ENCODE results near the gene MMP3.

Gene MMP3

GRCh38 chr11:102832612-102833011 is 10.8 kb downstream of the MMP3 start:
- DNase-seq (ENCODE audit: low read depth in 2 of 2, low spot score in 1 of 2), result no peak

GRCh38 chr11:102831489-102832440 is 11.6 kb downstream of the MMP3 start:
- no peak for DNase-seq (ENCODE audit: low read depth in 2 of 2, low spot score in 1 of 2)

DNA sequence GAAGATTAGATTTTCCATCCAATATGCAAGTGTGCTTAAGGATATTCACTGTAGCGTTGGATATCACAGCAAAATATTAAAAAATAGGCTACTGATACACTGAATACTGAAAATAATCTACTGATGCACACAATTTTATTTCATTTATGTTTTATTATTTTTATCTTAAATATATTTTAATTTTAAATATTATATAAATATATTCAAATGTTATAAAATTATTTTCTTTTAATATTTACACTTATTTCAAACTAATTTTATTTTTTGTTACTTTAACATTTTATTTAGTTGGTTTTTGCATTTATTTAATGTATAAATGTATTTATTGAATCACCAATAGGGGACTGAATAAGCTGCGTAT is 12.3 kb downstream of the MMP3 start:
- DNase-seq (ENCODE audit: low read depth in 2 of 2, low spot score in 1 of 2), result no peak

DNA sequence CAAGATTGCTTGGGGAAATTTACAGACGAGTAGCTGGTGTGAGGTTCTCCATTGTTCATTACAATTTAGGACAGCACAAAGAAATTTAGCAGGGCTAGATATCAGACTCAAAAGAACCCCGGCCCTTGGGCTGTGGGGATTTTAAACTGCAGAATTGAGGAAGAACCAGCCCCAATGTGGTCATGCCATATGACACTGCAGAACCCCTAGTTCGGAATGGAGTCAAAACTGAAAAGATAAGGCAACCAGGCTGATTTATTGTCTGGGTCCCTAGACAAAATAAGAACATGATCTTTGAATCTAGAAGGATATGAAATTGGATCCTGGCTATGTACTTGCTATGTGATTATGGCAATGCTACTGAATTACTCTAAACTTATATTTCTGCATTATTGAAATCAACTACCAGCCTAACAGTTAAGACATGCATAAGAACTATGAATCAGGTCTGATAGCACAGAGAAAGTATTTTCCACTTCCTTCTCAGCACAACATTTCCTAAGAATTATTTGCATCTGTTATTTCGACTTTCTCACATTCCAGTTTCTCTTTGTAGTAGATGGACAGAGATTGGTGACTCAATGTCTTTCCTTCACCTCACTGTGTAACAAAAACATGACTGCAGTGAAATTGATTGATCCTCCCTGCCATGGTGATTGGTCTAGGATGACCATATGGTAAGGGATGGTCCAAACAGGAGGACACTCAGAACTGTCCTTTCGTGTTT is 13.2 kb downstream of the MMP3 start:
- no peak for DNase-seq (ENCODE audit: low read depth in 2 of 2, low spot score in 1 of 2)

GRCh38 chr11:102829316-102830000 is 14.0 kb downstream of the MMP3 start:
- no peak for DNase-seq (ENCODE audit: low read depth in 2 of 2, low spot score in 1 of 2)

- no peak for DNase-seq (ENCODE audit: low read depth in 2 of 2, low spot score in 1 of 2)
These were observed 18.9 kb downstream of the MMP3 start for GRCh38 chr11:102824556-102824955.

DNA sequence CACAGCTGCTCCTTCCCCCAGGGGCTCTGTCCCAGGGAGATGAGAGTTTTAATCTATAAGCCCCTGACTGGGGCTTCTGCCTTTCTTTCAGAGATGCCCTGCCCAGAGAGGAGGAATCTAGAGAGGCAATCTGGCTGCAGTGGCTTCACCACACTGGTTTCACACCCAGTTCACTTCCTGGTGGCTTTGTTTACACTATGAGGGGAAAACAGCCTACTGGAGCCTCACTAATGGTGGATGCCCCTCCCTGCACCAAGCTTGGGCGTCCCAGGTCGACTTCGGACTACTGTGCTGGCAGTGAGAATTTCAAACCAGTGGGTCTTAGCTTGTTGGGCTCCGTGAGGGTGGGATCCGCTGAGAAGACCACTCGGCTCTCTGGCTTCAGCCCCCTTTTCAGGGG is 23.9 kb downstream of the MMP3 start:
- DNase-seq (ENCODE audit: low read depth in 2 of 2, low spot score in 1 of 2), result no peak

DNA sequence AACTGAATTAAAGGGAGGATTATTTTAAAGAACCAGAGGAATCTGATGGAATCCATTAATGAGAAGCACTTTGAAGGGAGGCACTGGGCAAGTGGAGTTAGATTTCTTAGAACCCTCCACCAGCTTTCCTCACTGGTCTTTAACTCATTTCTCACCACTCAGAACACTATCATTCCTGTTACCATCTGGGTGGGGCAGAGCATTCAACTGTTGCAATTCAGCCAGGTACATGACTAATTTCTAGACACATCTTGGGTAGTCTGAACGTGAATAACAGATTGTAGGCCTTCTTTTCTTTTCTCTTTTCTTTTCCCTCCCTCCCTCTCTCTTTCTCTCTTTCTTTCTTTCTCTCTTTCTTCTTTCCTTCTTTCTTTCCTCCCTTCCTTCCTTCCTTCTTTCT is 29.9 kb downstream of the MMP3 start:
- DNase-seq (ENCODE audit: low read depth in 2 of 2, low spot score in 1 of 2), result no peak

DNA sequence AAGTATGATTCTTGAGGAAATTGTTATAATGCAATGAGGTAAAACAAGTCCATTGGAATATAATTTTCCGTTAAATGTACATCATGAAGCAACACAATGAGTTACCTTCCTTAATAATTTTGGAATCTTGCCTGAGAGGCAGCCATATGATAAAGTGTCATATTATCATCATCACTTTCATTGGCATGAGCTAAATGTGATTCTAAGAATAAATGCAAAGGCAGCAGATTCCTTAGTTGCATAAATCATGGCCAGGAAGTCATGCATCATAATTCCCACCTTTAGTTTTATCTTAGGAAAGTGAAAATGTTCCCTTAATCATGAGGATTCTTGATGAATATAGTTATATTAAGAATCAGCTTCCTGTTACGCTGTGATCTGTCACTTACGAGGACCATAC is 31.2 kb downstream of the MMP3 start:
- DNase-seq (ENCODE audit: low read depth in 2 of 2, low spot score in 1 of 2), result no peak

- DNase-seq (ENCODE audit: low read depth in 2 of 2, low spot score in 1 of 2), result no peak
These were observed 32.3 kb downstream of the MMP3 start for GRCh38 chr11:102810950-102811660.

- DNase-seq (ENCODE audit: low read depth in 2 of 2, low spot score in 1 of 2), result no peak
These were observed 33.4 kb downstream of the MMP3 start for GRCh38 chr11:102809971-102810370.

DNA sequence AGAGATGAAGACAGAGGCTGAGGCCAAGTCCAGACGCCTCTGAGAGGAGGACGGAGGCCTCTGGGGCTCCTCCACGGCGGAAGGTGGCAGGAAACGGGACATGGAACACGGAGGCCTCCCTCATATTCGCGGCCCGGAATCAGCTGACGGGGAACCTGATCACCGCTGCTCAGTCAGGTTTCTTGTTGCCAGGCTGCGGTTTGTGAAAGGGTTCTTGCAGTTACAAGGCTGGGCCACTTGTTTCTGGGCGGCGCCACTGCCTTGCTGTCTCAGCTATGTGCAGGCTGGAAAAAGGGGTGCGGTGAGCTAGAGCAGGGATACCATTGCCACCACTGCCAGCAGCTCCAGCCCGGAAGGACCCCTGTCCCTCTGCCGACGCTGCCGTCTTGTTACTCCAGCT is 35.5 kb downstream of the MMP3 start:
- DNase-seq (ENCODE audit: low read depth in 2 of 2, low spot score in 1 of 2), result no peak

- DNase-seq (ENCODE audit: low read depth in 2 of 2, low spot score in 1 of 2), result no peak
These were observed 37.1 kb downstream of the MMP3 start for GRCh38 chr11:102806296-102806695.

- DNase-seq (ENCODE audit: low read depth in 2 of 2, low spot score in 1 of 2), result no peak
These were observed 41.1 kb downstream of the MMP3 start for GRCh38 chr11:102802341-102802740.

- no peak for DNase-seq (ENCODE audit: low read depth in 2 of 2, low spot score in 1 of 2)
These were observed 42.6 kb downstream of the MMP3 start for GRCh38 chr11:102800767-102801166.

- no peak for DNase-seq (ENCODE audit: low read depth in 2 of 2, low spot score in 1 of 2)
These were observed 43.6 kb downstream of the MMP3 start for GRCh38 chr11:102799681-102800340.

- no peak for DNase-seq (ENCODE audit: low read depth in 2 of 2, low spot score in 1 of 2)
These were observed 45.2 kb downstream of the MMP3 start, which contains the start of gene MMP1 for GRCh38 chr11:102798012-102798746. Gene MMP1, minus strand, starts transcription at chr11:102798160. Its CDS starts 68 bp downstream, at chr11:102798092.

GRCh38 chr11:102794382-102794781 is 49.0 kb downstream of the MMP3 start:
- no peak for DNase-seq (ENCODE audit: low read depth in 2 of 2, low spot score in 1 of 2)

- DNase-seq (ENCODE audit: low read depth in 2 of 2, low spot score in 1 of 2), result no peak
These were observed 49.6 kb downstream of the MMP3 start for GRCh38 chr11:102793677-102794290.

Data from stimulated activated CD8-positive, alpha-beta memory T cell treated with anti-CD3 and anti-CD28 coated beads, Interleukin-4, amount 100 ng/mL, for 1 hour (primary cell).